Panc1 (cell line): ENCODE measurements around the gene PIPOX.

Experiments used
- CTCF ChIP-seq: fragments of 450-650 bp; IDR thresholded peaks from 2 replicates; pipeline ENCODE4 v1.5.1; 2017; ENCODE audit warnings: mild to moderate bottlenecking
- POLR2AphosphoS5 ChIP-seq: IDR thresholded peaks from 2 replicates; pipeline ENCODE4 v1.6.1; 2012; ENCODE audit warnings: mild to moderate bottlenecking, low read depth, low read length, moderate library complexity
- TCF7L2 ChIP-seq: IDR thresholded peaks from 2 replicates; pipeline ENCODE4 v1.6.1; 2011; ENCODE audit warnings: mild to moderate bottlenecking, low read depth, low read length, inconsistent platforms
- TF ChIP-seq, protein P1 (sequence below), 2 experiments: IDR thresholded peaks; 2 replicates each; pipeline ENCODE4 v1.6.1; 2011 to 2012; ENCODE audit warnings: low read depth in 2 of 2, control low read depth in 1 of 2, low read length in 1 of 2, mild to moderate bottlenecking in 1 of 2, moderate library complexity in 1 of 2; ENCODE audit not compliant: insufficient read depth in 1 of 2

DNA sequence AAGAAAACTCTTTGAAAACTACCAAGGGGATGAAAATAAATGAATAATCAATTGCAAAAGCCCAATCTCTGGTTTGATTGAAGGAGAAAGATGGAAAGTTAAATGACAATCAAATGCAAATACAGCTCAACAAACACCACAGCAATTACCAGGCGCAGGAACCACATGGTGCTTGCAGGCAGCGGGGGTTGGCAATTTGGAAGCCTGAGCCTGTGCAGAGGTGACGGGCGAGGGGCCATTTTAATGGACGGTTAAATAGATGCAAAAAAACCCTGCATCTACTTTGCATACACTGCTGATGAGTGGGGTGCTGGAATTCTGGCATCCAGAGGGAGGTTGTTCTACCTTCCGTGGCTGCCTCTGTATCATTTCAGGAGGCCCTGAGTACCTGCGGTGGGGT is 32.4 kb upstream of the PIPOX start:
- no peak for TF ChIP-seq TCF7L2
- no peak for TF ChIP-seq CTCF
- no peak for TF ChIP-seq POLR2AphosphoS5
- TF ChIP-seq, protein P1, sequence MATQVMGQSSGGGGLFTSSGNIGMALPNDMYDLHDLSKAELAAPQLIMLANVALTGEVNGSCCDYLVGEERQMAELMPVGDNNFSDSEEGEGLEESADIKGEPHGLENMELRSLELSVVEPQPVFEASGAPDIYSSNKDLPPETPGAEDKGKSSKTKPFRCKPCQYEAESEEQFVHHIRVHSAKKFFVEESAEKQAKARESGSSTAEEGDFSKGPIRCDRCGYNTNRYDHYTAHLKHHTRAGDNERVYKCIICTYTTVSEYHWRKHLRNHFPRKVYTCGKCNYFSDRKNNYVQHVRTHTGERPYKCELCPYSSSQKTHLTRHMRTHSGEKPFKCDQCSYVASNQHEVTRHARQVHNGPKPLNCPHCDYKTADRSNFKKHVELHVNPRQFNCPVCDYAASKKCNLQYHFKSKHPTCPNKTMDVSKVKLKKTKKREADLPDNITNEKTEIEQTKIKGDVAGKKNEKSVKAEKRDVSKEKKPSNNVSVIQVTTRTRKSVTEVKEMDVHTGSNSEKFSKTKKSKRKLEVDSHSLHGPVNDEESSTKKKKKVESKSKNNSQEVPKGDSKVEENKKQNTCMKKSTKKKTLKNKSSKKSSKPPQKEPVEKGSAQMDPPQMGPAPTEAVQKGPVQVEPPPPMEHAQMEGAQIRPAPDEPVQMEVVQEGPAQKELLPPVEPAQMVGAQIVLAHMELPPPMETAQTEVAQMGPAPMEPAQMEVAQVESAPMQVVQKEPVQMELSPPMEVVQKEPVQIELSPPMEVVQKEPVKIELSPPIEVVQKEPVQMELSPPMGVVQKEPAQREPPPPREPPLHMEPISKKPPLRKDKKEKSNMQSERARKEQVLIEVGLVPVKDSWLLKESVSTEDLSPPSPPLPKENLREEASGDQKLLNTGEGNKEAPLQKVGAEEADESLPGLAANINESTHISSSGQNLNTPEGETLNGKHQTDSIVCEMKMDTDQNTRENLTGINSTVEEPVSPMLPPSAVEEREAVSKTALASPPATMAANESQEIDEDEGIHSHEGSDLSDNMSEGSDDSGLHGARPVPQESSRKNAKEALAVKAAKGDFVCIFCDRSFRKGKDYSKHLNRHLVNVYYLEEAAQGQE (IDR thresholded peaks at IDR 0.05; ENCODE audit: insufficient read depth in 1 of 2, low read depth in 2 of 2, low read length in 1 of 2), result no peak
